Fibroblast of lung (primary cell): ENCODE measurements around the gene SNRNP200. TPM values are rescaled to one million over a fixed set of nuclear protein-coding genes. Genes with fewer than 3 reads are reported as not detected.
A peak's percentile ranks its signal among the peaks of the same experiment; 100 is the strongest.

Experiments
- DNase-seq, 2 donors: peaks; one replicate each; pipeline versions ENCODE4 v3.0.0 to v3.0.0-alpha.2; 2010; ENCODE audit warnings: low read depth in 2 of 2
- H2AFZ ChIP-seq: 2 replicates; pipeline ENCODE4 v1.5.1; 2012; ENCODE audit warnings: low read length, control low read depth, inconsistent platforms
- H3K27ac ChIP-seq: 2 replicates; pipeline ENCODE4 v1.5.1; 2011; ENCODE audit warnings: low read length, control low read depth; ENCODE audit not compliant: insufficient read depth
- H3K27me3 ChIP-seq: 2 replicates; pipeline ENCODE4 v1.5.1; 2011; ENCODE audit warnings: mild to moderate bottlenecking, low read length; ENCODE audit not compliant: control insufficient read depth, insufficient read depth
- H3K36me3 ChIP-seq: 2 replicates; pipeline ENCODE4 v1.5.1; 2011; ENCODE audit warnings: low read length; ENCODE audit not compliant: control insufficient read depth, insufficient read depth
- H3K4me1 ChIP-seq: 2 replicates; pipeline ENCODE4 v1.5.1; 2011; ENCODE audit warnings: low read length; ENCODE audit not compliant: control insufficient read depth, insufficient read depth; ENCODE audit errors: extremely low read depth
- H3K4me2 ChIP-seq: 2 replicates; pipeline ENCODE4 v1.5.1; 2011; ENCODE audit warnings: low read length, control low read depth; ENCODE audit not compliant: insufficient read depth; ENCODE audit errors: extremely low read depth
- H3K4me3 ChIP-seq, 4 experiments: fragments of 200-600 bp in 1 of 4; sonication (generic) in 1 of 4; replicated peaks in 1 of 4; 2 replicates each; pipeline ENCODE4 v1.5.1; 2011 to 2016; ENCODE audit warnings: low read length in 4 of 4, low read depth in 3 of 4, mild to moderate bottlenecking in 3 of 4, control low read depth in 2 of 4, inconsistent platforms in 1 of 4, mixed read lengths in 1 of 4; ENCODE audit not compliant: insufficient read depth in 1 of 4; ENCODE audit errors: control extremely low read depth in 1 of 4
- H3K79me2 ChIP-seq: 2 replicates; pipeline ENCODE4 v1.5.1; 2012; ENCODE audit warnings: mild to moderate bottlenecking, low read length, inconsistent platforms; ENCODE audit not compliant: control insufficient read depth, insufficient read depth
- H3K9ac ChIP-seq: 2 replicates; pipeline ENCODE4 v1.5.1; 2011; ENCODE audit warnings: mild to moderate bottlenecking, low read length, control low read depth; ENCODE audit not compliant: insufficient read depth
- H3K9me3 ChIP-seq: 2 replicates; pipeline ENCODE4 v1.5.1; 2012; ENCODE audit warnings: low read depth, low read length; ENCODE audit not compliant: control insufficient read depth, insufficient read depth
- H4K20me1 ChIP-seq: 2 replicates; pipeline ENCODE4 v1.5.1; 2011; ENCODE audit warnings: low read length; ENCODE audit not compliant: control insufficient read depth, insufficient read depth; ENCODE audit errors: extremely low read depth
- CTCF ChIP-seq, 2 donors: IDR thresholded peaks in 1 of 2; conservative IDR thresholded peaks in 1 of 2; 1 replicate in 1 of 2; 2 replicates in 1 of 2; pipeline ENCODE4 v1.5.1; 2011 to 2012; ENCODE audit warnings: low read length in 2 of 2, control low read depth in 1 of 2, inconsistent platforms in 1 of 2, low read depth in 1 of 2, mild to moderate bottlenecking in 1 of 2
- EZH2 ChIP-seq: IDR thresholded peaks from 2 replicates; pipeline ENCODE4 v1.5.1; 2012; ENCODE audit warnings: low read length, control low read depth, mild to moderate bottlenecking; ENCODE audit errors: missing control alignments
- polyA plus RNA-seq, 2 donors: library from polyadenylated mRNA; depleted of rRNA in 1 of 2; stranded (reverse) in 1 of 2; unstranded in 1 of 2; fragments of >200 nt; gene quantifications; 2 replicates each; pipeline ENCODE4 v1.2.1, GENCODE V29; 2011 to 2012; ENCODE audit warnings: missing spikeins in 1 of 2
- total RNA-seq: library from RNA; depleted of rRNA; stranded (reverse); fragments of >200 nt; gene quantifications from 2 replicates; pipeline ENCODE4 v1.2.1, GENCODE V29; 2014

The SNRNP200 gene
- total and polyA plus RNA-seq, 2 donors (not counting 1 experiment from before 2014, with no cell fraction given): 49.4 to 65.0 TPM

GRCh38 chr2:96330407-96330806, 25.1 kb upstream of the SNRNP200 start:
- Histone ChIP-seq H3K27me3 (no peaks in the 10 kb centered on the region), H3K4me1 (no peaks in the 10 kb centered on the region), H3K79me2 (peaks cover 4% of the 10 kb centered on the region), H3K36me3 (no peaks in the 10 kb centered on the region), H3K9ac (no peak overlapping the region), H2AFZ (no peak overlapping the region), H3K4me3 (no peak overlapping the region), H4K20me1 (no peaks in the 10 kb centered on the region), H3K4me2 (no peak overlapping the region), H3K27ac (no peak overlapping the region), H3K9me3 (no peaks in the 10 kb centered on the region)
- no peak for TF ChIP-seq EZH2
- no peak for TF ChIP-seq CTCF (conservative IDR thresholded peaks at IDR 0.05 in 1 of 2, IDR thresholded peaks at IDR 0.05 in 1 of 2; ENCODE audit: low read depth in 1 of 2, low read length in 2 of 2)
- DNase-seq: peak; percentile 37 to 82

- Histone ChIP-seq H3K4me3 (no peak overlapping the region), H3K27me3 (no peaks in the 10 kb centered on the region), H3K4me1 (no peaks in the 10 kb centered on the region), H3K9ac (no peak overlapping the region), H4K20me1 (no peaks in the 10 kb centered on the region), H3K79me2 (peaks cover 3% of the 10 kb centered on the region), H2AFZ (no peak overlapping the region), H3K27ac (no peak overlapping the region), H3K4me2 (no peak overlapping the region), H3K9me3 (no peaks in the 10 kb centered on the region), H3K36me3 (no peaks in the 10 kb centered on the region)
- TF ChIP-seq EZH2: no peak
- TF ChIP-seq CTCF (conservative IDR thresholded peaks at IDR 0.05 in 1 of 2, IDR thresholded peaks at IDR 0.05 in 1 of 2; ENCODE audit: low read depth in 1 of 2, low read length in 2 of 2): no peak
- DNase-seq: no peak
These were observed 24.5 kb upstream of the SNRNP200 start for GRCh38 chr2:96329874-96330273.

GRCh38 chr2:96329456-96329855, 24.1 kb upstream of the SNRNP200 start:
- H3K4me2 ChIP-seq: no peak overlapping the region
- H3K4me3 ChIP-seq: no peak overlapping the region
- no peaks in the 10 kb centered on the region for H3K4me1 ChIP-seq
- no peak overlapping the region for H2AFZ ChIP-seq
- H4K20me1 ChIP-seq: no peaks in the 10 kb centered on the region
- H3K9me3 ChIP-seq: no peaks in the 10 kb centered on the region
- TF ChIP-seq CTCF (conservative IDR thresholded peaks at IDR 0.05 in 1 of 2, IDR thresholded peaks at IDR 0.05 in 1 of 2; ENCODE audit: low read depth in 1 of 2, low read length in 2 of 2) (no peak), EZH2 (no peak)
- peak; percentile 37 to 66 for DNase-seq
- H3K9ac ChIP-seq: no peak overlapping the region
- no peaks in the 10 kb centered on the region for H3K79me2 ChIP-seq
- H3K27ac ChIP-seq: no peak overlapping the region
- H3K27me3 ChIP-seq: no peaks in the 10 kb centered on the region
- no peaks in the 10 kb centered on the region for H3K36me3 ChIP-seq
